A549 treated with CORT108297 at 1 μM for 4 hours (cell line): ENCODE data around the gene PDX1. TPM values are rescaled to one million over a fixed set of nuclear protein-coding genes. Genes with fewer than 3 reads are reported as not detected.

Experiments
- total RNA-seq: library from RNA; stranded (reverse); fragments of 200-300 nt; extraction: Qiagen RNA extraction; gene quantifications from 5 replicates; pipeline ENCODE4 v1.2.3, GENCODE V29; 2022

Gene PDX1
- 0.04 to 0.09 TPM (median 0.06 TPM) in 4 of 5 replicates, not detected in the other for total RNA-seq

GRCh38 chr13:27919934-27920676 lies at the start of gene PDX1:
TSS of gene PDX1 (plus strand) at chr13:27920000. CDS start at chr13:27920139, 139 bp downstream.

GRCh38 chr13:27969082-27969865 lies 49.5 kb downstream of the PDX1 start, which contains the start of gene CDX2:
TSS of gene CDX2 (minus strand) at chr13:27969315. CDS start at chr13:27969006, 309 bp downstream.

Other genes starting within 250 kb of the PDX1 start
- gene GSX1, start 127.5 kb upstream of the PDX1 start, total RNA-seq, result not detected in 5 replicates
- 0.70 to 1.4 TPM (median 1.1 TPM) in 5 replicates for gene CDX2, start 49.3 kb downstream of the PDX1 start, total RNA-seq
- gene URAD, start 68.7 kb downstream of the PDX1 start, total RNA-seq, result not detected in 5 replicates
- 0.03 TPM in 1 of 5 replicates, not detected in the others for gene FLT3, start 180.6 kb downstream of the PDX1 start, total RNA-seq
- 6.7 to 8.8 TPM (median 8.1 TPM) in 5 replicates for gene PAN3, start 218.5 kb downstream of the PDX1 start, total RNA-seq